H1 (cell line): ENCODE measurements around the gene SNX21. TPM values are rescaled to one million over a fixed set of nuclear protein-coding genes. Genes with fewer than 3 reads are reported as not detected.
A peak's percentile ranks its signal among the peaks of the same experiment; 100 is the strongest.

ENCODE experiments used
- BCL11A ChIP-seq, 2 experiments: IDR thresholded peaks; one replicate each; pipeline ENCODE4 v1.6.1; 2011; ENCODE audit warnings: low read depth in 2 of 2, low read length in 2 of 2, mild to moderate bottlenecking in 2 of 2
- PHF8 ChIP-seq: fragments of 200-600 bp; sonication (generic); conservative IDR thresholded peaks from 2 replicates; pipeline ENCODE4 v1.7.1; 2012; ENCODE audit warnings: low read depth, mild to moderate bottlenecking, inconsistent platforms, low read length, moderate library complexity
- RAD21 ChIP-seq, 2 experiments: IDR thresholded peaks in 1 of 2; conservative IDR thresholded peaks in 1 of 2; 2 replicates each; pipeline ENCODE4 v1.6.1; 2011; ENCODE audit warnings: low read depth in 2 of 2, low read length in 2 of 2, improper control_type of control experiment in 1 of 2, inconsistent platforms in 1 of 2, mild to moderate bottlenecking in 1 of 2, moderate library complexity in 1 of 2
- SIRT6 ChIP-seq: IDR thresholded peaks from one replicate; pipeline ENCODE4 v1.7.1; 2012; ENCODE audit warnings: low read length, inconsistent platforms
- SIX5 ChIP-seq: IDR thresholded peaks from 2 replicates; pipeline ENCODE4 v1.6.1; 2011; ENCODE audit warnings: mild to moderate bottlenecking, low read depth, low read length
- TAF7 ChIP-seq: optimal IDR thresholded peaks from 2 replicates; pipeline ENCODE3; 2011; ENCODE audit warnings: low read depth, mild to moderate bottlenecking, inconsistent platforms, low read length, moderate library complexity, borderline replicate concordance
- polyA plus RNA-seq, 7 experiments: library from polyadenylated mRNA; depleted of rRNA in 3 of 7; stranded (reverse) in 5 of 7; unstranded in 2 of 7; fragments of >200 nt in 5 of 7; fragments of 200-250 nt in 2 of 7; gene quantifications; 1 replicate in 5 of 7; 2 replicates in 1 of 7; 4 replicates in 1 of 7; pipeline versions ENCODE4 v1.2.1 to v1.2.3, GENCODE V29; 2011 to 2013; ENCODE audit warnings: missing spikeins in 2 of 7, mixed read lengths in 2 of 7
- total RNA-seq: library from RNA; stranded (reverse); fragmentation: NEBNext Ultra II Directional; extraction: Animal tissue kit (Norgen Biotek cat#: 25700); gene quantifications from 2 replicates; pipeline ENCODE4 v1.2.1, GENCODE V29; 2021
- TF ChIP-seq, protein P1 (sequence below): fragments of 300-600 bp; sonication (generic); IDR thresholded peaks from 2 replicates; pipeline ENCODE4 v1.7.1; 2012; ENCODE audit warnings: low read length, moderate library complexity, mild to moderate bottlenecking, inconsistent platforms; ENCODE audit not compliant: insufficient replicate concordance

The SNX21 gene
- total and polyA plus RNA-seq, 2 of the 8 experiments (the other 6 are each of a cell fraction or from before 2014, with no cell fraction given) = 15.8 to 16.8 TPM

DNA sequence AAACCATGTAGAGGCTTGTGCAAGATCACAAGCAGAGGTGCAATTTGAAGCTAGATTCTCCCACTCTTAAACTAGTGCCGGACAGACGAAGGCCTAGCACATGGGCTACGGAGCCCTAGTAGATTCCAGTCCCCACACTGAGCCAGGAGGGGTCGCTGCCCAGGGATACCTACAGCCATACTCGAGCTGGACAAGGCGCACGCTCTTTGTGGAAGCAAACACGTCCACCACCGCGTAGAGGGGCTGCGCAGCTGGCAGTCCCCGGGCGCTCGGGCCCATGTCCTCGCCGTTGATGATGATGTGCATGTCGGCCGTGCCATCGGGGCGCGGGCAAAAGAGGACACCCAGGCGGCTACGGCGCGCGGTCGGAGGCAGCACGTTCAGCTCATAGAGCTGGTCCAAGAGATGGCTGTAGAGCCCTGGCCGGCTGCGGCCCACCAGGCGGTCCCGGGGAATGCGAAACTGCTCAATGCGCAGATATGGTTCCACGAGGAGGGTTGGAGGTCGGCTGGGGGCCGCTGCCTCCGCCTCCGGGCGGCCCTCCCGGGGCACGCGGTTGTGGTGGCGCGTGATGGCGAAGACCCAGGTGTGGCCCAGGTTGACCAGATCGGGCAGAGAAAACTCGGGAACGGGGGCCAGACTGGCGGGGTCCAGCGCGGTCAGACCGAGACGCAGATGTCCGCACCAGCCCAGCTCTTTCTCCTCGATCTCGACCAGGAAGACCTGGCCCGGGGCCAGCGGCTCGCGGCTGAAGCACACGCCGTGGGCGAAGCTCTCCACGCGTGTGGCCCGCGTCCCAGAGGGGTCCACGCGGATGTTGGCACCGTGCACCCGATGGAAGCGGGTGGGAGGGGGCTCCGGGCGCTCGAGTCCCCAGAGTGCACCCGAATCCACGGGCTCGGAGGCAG, 56.7 kb downstream of the SNX21 start (continued):
- TF ChIP-seq RAD21 (IDR thresholded peaks at IDR 0.05 in 1 of 2, conservative IDR thresholded peaks at IDR 0.05 in 1 of 2; ENCODE audit: low read depth in 2 of 2, low read length in 2 of 2) = peak; percentile 29 to 63
- TF ChIP-seq, protein P1, sequence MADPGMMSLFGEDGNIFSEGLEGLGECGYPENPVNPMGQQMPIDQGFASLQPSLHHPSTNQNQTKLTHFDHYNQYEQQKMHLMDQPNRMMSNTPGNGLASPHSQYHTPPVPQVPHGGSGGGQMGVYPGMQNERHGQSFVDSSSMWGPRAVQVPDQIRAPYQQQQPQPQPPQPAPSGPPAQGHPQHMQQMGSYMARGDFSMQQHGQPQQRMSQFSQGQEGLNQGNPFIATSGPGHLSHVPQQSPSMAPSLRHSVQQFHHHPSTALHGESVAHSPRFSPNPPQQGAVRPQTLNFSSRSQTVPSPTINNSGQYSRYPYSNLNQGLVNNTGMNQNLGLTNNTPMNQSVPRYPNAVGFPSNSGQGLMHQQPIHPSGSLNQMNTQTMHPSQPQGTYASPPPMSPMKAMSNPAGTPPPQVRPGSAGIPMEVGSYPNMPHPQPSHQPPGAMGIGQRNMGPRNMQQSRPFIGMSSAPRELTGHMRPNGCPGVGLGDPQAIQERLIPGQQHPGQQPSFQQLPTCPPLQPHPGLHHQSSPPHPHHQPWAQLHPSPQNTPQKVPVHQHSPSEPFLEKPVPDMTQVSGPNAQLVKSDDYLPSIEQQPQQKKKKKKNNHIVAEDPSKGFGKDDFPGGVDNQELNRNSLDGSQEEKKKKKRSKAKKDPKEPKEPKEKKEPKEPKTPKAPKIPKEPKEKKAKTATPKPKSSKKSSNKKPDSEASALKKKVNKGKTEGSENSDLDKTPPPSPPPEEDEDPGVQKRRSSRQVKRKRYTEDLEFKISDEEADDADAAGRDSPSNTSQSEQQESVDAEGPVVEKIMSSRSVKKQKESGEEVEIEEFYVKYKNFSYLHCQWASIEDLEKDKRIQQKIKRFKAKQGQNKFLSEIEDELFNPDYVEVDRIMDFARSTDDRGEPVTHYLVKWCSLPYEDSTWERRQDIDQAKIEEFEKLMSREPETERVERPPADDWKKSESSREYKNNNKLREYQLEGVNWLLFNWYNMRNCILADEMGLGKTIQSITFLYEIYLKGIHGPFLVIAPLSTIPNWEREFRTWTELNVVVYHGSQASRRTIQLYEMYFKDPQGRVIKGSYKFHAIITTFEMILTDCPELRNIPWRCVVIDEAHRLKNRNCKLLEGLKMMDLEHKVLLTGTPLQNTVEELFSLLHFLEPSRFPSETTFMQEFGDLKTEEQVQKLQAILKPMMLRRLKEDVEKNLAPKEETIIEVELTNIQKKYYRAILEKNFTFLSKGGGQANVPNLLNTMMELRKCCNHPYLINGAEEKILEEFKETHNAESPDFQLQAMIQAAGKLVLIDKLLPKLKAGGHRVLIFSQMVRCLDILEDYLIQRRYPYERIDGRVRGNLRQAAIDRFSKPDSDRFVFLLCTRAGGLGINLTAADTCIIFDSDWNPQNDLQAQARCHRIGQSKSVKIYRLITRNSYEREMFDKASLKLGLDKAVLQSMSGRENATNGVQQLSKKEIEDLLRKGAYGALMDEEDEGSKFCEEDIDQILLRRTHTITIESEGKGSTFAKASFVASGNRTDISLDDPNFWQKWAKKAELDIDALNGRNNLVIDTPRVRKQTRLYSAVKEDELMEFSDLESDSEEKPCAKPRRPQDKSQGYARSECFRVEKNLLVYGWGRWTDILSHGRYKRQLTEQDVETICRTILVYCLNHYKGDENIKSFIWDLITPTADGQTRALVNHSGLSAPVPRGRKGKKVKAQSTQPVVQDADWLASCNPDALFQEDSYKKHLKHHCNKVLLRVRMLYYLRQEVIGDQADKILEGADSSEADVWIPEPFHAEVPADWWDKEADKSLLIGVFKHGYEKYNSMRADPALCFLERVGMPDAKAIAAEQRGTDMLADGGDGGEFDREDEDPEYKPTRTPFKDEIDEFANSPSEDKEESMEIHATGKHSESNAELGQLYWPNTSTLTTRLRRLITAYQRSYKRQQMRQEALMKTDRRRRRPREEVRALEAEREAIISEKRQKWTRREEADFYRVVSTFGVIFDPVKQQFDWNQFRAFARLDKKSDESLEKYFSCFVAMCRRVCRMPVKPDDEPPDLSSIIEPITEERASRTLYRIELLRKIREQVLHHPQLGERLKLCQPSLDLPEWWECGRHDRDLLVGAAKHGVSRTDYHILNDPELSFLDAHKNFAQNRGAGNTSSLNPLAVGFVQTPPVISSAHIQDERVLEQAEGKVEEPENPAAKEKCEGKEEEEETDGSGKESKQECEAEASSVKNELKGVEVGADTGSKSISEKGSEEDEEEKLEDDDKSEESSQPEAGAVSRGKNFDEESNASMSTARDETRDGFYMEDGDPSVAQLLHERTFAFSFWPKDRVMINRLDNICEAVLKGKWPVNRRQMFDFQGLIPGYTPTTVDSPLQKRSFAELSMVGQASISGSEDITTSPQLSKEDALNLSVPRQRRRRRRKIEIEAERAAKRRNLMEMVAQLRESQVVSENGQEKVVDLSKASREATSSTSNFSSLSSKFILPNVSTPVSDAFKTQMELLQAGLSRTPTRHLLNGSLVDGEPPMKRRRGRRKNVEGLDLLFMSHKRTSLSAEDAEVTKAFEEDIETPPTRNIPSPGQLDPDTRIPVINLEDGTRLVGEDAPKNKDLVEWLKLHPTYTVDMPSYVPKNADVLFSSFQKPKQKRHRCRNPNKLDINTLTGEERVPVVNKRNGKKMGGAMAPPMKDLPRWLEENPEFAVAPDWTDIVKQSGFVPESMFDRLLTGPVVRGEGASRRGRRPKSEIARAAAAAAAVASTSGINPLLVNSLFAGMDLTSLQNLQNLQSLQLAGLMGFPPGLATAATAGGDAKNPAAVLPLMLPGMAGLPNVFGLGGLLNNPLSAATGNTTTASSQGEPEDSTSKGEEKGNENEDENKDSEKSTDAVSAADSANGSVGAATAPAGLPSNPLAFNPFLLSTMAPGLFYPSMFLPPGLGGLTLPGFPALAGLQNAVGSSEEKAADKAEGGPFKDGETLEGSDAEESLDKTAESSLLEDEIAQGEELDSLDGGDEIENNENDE = no peak
- TF ChIP-seq TAF7 = no peak
- 0 out of 2 replicates have a peak, but pooled peaks have one; percentile 16 for TF ChIP-seq PHF8
- no peak for TF ChIP-seq BCL11A (IDR thresholded peaks at IDR 0.05; ENCODE audit: low read depth in 2 of 2, low read length in 2 of 2)
- no peak for TF ChIP-seq SIRT6
- no peak for TF ChIP-seq SIX5
